SK-N-MC (cell line): Measurements from ENCODE around the gene FFAR4.

Experiments
- DNase-seq: peaks from one replicate; pipeline ENCODE4 v3.0.0-alpha.2; 2011; ENCODE audit warnings: low read depth, low spot score
- H3K27ac ChIP-seq: fragments of 200-600 bp; sonication (generic); 2 replicates; pipeline ENCODE4 v1.5.1; 2016; ENCODE audit warnings: mixed run types
- H3K36me3 ChIP-seq: fragments of 200-600 bp; sonication (generic); 2 replicates; pipeline ENCODE4 v1.6.1; 2017; ENCODE audit warnings: antibody characterized with exemption, low read length, mixed read lengths; ENCODE audit not compliant: insufficient read depth
- H3K4me3 ChIP-seq: fragments of 200-600 bp; sonication (generic); 2 replicates; pipeline ENCODE4 v1.5.1; 2016
- H3K9ac ChIP-seq: fragments of 200-600 bp; sonication (generic); 2 replicates; pipeline ENCODE4 v1.8.0; 2017; ENCODE audit warnings: mixed run types, mixed read lengths; ENCODE audit not compliant: insufficient read length
- H3K9me3 ChIP-seq: fragments of 200-600 bp; sonication (generic); 2 replicates; pipeline ENCODE4 v1.6.1; 2017; ENCODE audit warnings: low read depth, mild to moderate bottlenecking, antibody characterized with exemption, low read length, moderate library complexity, mixed read lengths
- EZH2 ChIP-seq: fragments of 200-600 bp; sonication (generic); IDR thresholded peaks from one replicate; pipeline ENCODE4 v1.6.1; 2017; ENCODE audit warnings: antibody characterized with exemption
- FOXP2 ChIP-seq: optimal IDR thresholded peaks from 2 replicates; pipeline ENCODE3; 2011; ENCODE audit warnings: mild to moderate bottlenecking, moderate library complexity; ENCODE audit not compliant: insufficient read depth; ENCODE audit errors: extremely low read length, control extremely low read depth
- POLR2AphosphoS5 ChIP-seq: IDR thresholded peaks from 2 replicates; pipeline ENCODE4 v1.6.1; 2012; ENCODE audit warnings: mild to moderate bottlenecking, low read depth, low read length, borderline replicate concordance

Gene FFAR4

GRCh38 chr10:93579985-93580711, 13.7 kb downstream of the FFAR4 start:
- no peak for TF ChIP-seq POLR2AphosphoS5
- no peak for TF ChIP-seq EZH2
- H3K4me3 ChIP-seq = no peak overlapping the region

GRCh38 chr10:93580828-93581227, 14.4 kb downstream of the FFAR4 start:
- TF ChIP-seq FOXP2 = no peak
- TF ChIP-seq POLR2AphosphoS5 = no peak
- TF ChIP-seq EZH2 = no peak
- Histone ChIP-seq H3K9ac (no peak overlapping the region), H3K27ac (no peak overlapping the region), H3K4me3 (no peak overlapping the region), H3K36me3 (no peaks in the 10 kb centered on the region), H3K9me3 (no peaks in the 10 kb centered on the region)
- DNase-seq = no peak

More at GRCh38 chr10:93579985-93580711, 13.7 kb downstream of the FFAR4 start:
- DNase-seq = no peak
- Histone ChIP-seq H3K9me3 (no peaks in the 10 kb centered on the region), H3K9ac (no peak overlapping the region), H3K27ac (no peak overlapping the region), H3K36me3 (no peaks in the 10 kb centered on the region)

- H3K27ac ChIP-seq = no peak overlapping the region
Observed at GRCh38 chr10:93584445-93584844, 18.0 kb downstream of the FFAR4 start.

GRCh38 chr10:93589648-93590562, 23.4 kb downstream of the FFAR4 start:
- H3K9me3 ChIP-seq = no peaks in the 10 kb centered on the region
- no peaks in the 10 kb centered on the region for H3K36me3 ChIP-seq
- no peak for TF ChIP-seq FOXP2
- TF ChIP-seq EZH2 = no peak
- no peak for TF ChIP-seq POLR2AphosphoS5
- no peak overlapping the region for H3K27ac ChIP-seq
- no peak for DNase-seq
- H3K4me3 ChIP-seq = no peak overlapping the region
- H3K9ac ChIP-seq = no peak overlapping the region

More at GRCh38 chr10:93584445-93584844, 18.0 kb downstream of the FFAR4 start:
- H3K36me3 ChIP-seq = no peaks in the 10 kb centered on the region
- H3K9me3 ChIP-seq = no peaks in the 10 kb centered on the region
- no peak for DNase-seq
- H3K9ac ChIP-seq = no peak overlapping the region
- no peak overlapping the region for H3K4me3 ChIP-seq
- TF ChIP-seq POLR2AphosphoS5 (no peak), EZH2 (no peak), FOXP2 (no peak)

GRCh38 chr10:93590638-93591037, 24.2 kb downstream of the FFAR4 start:
- TF ChIP-seq POLR2AphosphoS5 (no peak), FOXP2 (no peak), EZH2 (no peak)

GRCh38 chr10:93591065-93591808, 24.8 kb downstream of the FFAR4 start:
- Histone ChIP-seq H3K36me3 (no peaks in the 10 kb centered on the region), H3K27ac (no peak overlapping the region), H3K9me3 (no peaks in the 10 kb centered on the region), H3K9ac (no peak overlapping the region), H3K4me3 (no peak overlapping the region)
- no peak for TF ChIP-seq EZH2
- TF ChIP-seq POLR2AphosphoS5 = no peak
- no peak for TF ChIP-seq FOXP2
- DNase-seq = no peak

More at GRCh38 chr10:93590638-93591037, 24.2 kb downstream of the FFAR4 start:
- Histone ChIP-seq H3K36me3 (no peaks in the 10 kb centered on the region), H3K4me3 (no peak overlapping the region), H3K9me3 (no peaks in the 10 kb centered on the region), H3K27ac (no peak overlapping the region), H3K9ac (no peak overlapping the region)
- DNase-seq = no peak

- H3K9ac ChIP-seq = no peak overlapping the region
- TF ChIP-seq EZH2 (no peak), POLR2AphosphoS5 (no peak), FOXP2 (no peak)
Observed at GRCh38 chr10:93593254-93593653, 26.8 kb downstream of the FFAR4 start.

GRCh38 chr10:93593749-93594148, 27.3 kb downstream of the FFAR4 start:
- Histone ChIP-seq H3K9me3 (no peaks in the 10 kb centered on the region), H3K4me3 (no peak overlapping the region), H3K9ac (no peak overlapping the region), H3K36me3 (no peaks in the 10 kb centered on the region), H3K27ac (no peak overlapping the region)
- TF ChIP-seq EZH2 (no peak), FOXP2 (no peak), POLR2AphosphoS5 (no peak)
- DNase-seq = no peak

More at GRCh38 chr10:93593254-93593653, 26.8 kb downstream of the FFAR4 start:
- H3K36me3 ChIP-seq = no peaks in the 10 kb centered on the region
- no peak for DNase-seq
- no peak overlapping the region for H3K4me3 ChIP-seq
- no peak overlapping the region for H3K27ac ChIP-seq
- H3K9me3 ChIP-seq = no peaks in the 10 kb centered on the region
